ENCODE measurements around the gene DDX25. TPM values are rescaled to one million over a fixed set of nuclear protein-coding genes. Genes with fewer than 3 reads are reported as not detected.
"Not testable (repeated sequence)": the region's sequence is repeated elsewhere in the genome, so short reads cannot be mapped to it uniquely, and the experiment has no call there.

DDX25 gene
- total RNA-seq, 1 experiment from 2014 or later: 0.39 TPM

GRCh38 chr11:125904678-125905077 is 370 bp downstream of the DDX25 start:
- Histone ChIP-seq H3K9me3 (ENCODE audit: low read depth, low read length, poor library complexity, severe bottlenecking) (no peaks in the 10 kb centered on the region), H3K4me1 (ENCODE audit: insufficient read depth, low read length, poor library complexity, severe bottlenecking) (peaks cover 18% of the 10 kb centered on the region), H3K27me3 (replicated peaks; ENCODE audit: insufficient read depth, low read depth, low read length, poor library complexity) (peaks cover 27% of the 10 kb centered on the region), H3K4me3 (ENCODE audit: low read depth, low read length, poor library complexity, severe bottlenecking) (peak overlapping the region; percentile 59), H3K36me3 (ENCODE audit: insufficient read depth, low read length, poor library complexity, severe bottlenecking) (peaks cover 8% of the 10 kb centered on the region), H3K27ac (ENCODE audit: low read depth, low read length, poor library complexity, severe bottlenecking) (no peak overlapping the region)
- no peak for DNase-seq (ENCODE audit: low spot score)
- no TSS peak for BruUV-seq (replicated peaks)
- TF ChIP-seq EZH2 (IDR thresholded peaks at IDR 0.05; ENCODE audit: borderline replicate concordance, low read depth, low read length, poor library complexity, severe bottlenecking): no peak
- TF ChIP-seq CTCF (conservative IDR thresholded peaks at IDR 0.05; ENCODE audit: low read depth, low read length): no peak
- POLR2A ChIA-PET (ENCODE audit: low non-redundant PET): no interaction called here
- CTCF ChIA-PET: no interaction called here
- intact Hi-C loops (cut with micrococcal nuclease; ENCODE audit: unreplicated experiment): no loop called here

GRCh38 chr11:125910226-125910849 is 6.0 kb downstream of the DDX25 start:
- Histone ChIP-seq H3K4me3 (ENCODE audit: low read depth, low read length, poor library complexity, severe bottlenecking) (no peak overlapping the region), H3K36me3 (ENCODE audit: insufficient read depth, low read length, poor library complexity, severe bottlenecking) (no peaks in the 10 kb centered on the region), H3K27ac (ENCODE audit: low read depth, low read length, poor library complexity, severe bottlenecking) (no peak overlapping the region), H3K9me3 (ENCODE audit: low read depth, low read length, poor library complexity, severe bottlenecking) (no peaks in the 10 kb centered on the region), H3K27me3 (replicated peaks; ENCODE audit: insufficient read depth, low read depth, low read length, poor library complexity) (peaks cover 28% of the 10 kb centered on the region), H3K4me1 (ENCODE audit: insufficient read depth, low read length, poor library complexity, severe bottlenecking) (no peaks in the 10 kb centered on the region)
- no peak for TF ChIP-seq EZH2 (IDR thresholded peaks at IDR 0.05; ENCODE audit: borderline replicate concordance, low read depth, low read length, poor library complexity, severe bottlenecking)
- no peak for DNase-seq (ENCODE audit: low spot score)
- ChIA-PET CTCF (no interaction called here), POLR2A (ENCODE audit: low non-redundant PET) (no interaction called here)
- BruUV-seq (replicated peaks): no TSS peak
- intact Hi-C loops (cut with micrococcal nuclease; ENCODE audit: unreplicated experiment): no loop called here

GRCh38 chr11:125914601-125915000 is 10.3 kb downstream of the DDX25 start:
- BruUV-seq (replicated peaks); H3K27ac ChIP-seq (ENCODE audit: low read depth, low read length, poor library complexity, severe bottlenecking); CTCF ChIA-PET; H3K4me3 ChIP-seq (ENCODE audit: low read depth, low read length, poor library complexity, severe bottlenecking); DNase-seq (ENCODE audit: low spot score); POLR2A ChIA-PET (ENCODE audit: low non-redundant PET); H3K36me3 ChIP-seq (ENCODE audit: insufficient read depth, low read length, poor library complexity, severe bottlenecking); intact Hi-C loops (cut with micrococcal nuclease; ENCODE audit: unreplicated experiment); H3K4me1 ChIP-seq (ENCODE audit: insufficient read depth, low read length, poor library complexity, severe bottlenecking); H3K9me3 ChIP-seq (ENCODE audit: low read depth, low read length, poor library complexity, severe bottlenecking): not testable (repeated sequence)
- peaks cover 40% of the 10 kb centered on the region for H3K27me3 ChIP-seq (replicated peaks; ENCODE audit: insufficient read depth, low read depth, low read length, poor library complexity)
- 0 out of 2 replicates have a peak, but pooled peaks have one; percentile 26 for TF ChIP-seq CTCF (conservative IDR thresholded peaks at IDR 0.05; ENCODE audit: low read depth, low read length)

Measured in A673 (cell line).